Testis (tissue), 3 donors: ENCODE data around the gene EEIG1. TPM values are rescaled to one million over a fixed set of nuclear protein-coding genes. Genes with fewer than 3 reads are reported as not detected.

Experiments used
- DNase-seq: peaks from one replicate; pipeline ENCODE4 v3.0.0-alpha.2; 2019
- H3K27ac ChIP-seq, 2 donors: fragments of 200-600 bp; sonication (generic); one replicate each; pipeline ENCODE4 v1.5.1; 2019
- H3K27me3 ChIP-seq: fragments of 200-600 bp; sonication (generic); one replicate; pipeline ENCODE4 v1.5.1; 2019
- H3K36me3 ChIP-seq: fragments of 200-600 bp; sonication (generic); one replicate; pipeline ENCODE4 v1.5.1; 2017; ENCODE audit warnings: low read depth; ENCODE audit errors: missing control alignments
- H3K4me1 ChIP-seq: fragments of 200-600 bp; sonication (generic); one replicate; pipeline ENCODE4 v1.5.1; 2019
- H3K4me3 ChIP-seq, 2 donors: fragments of 200-600 bp; sonication (generic); one replicate each; pipeline ENCODE4 v1.5.1; 2017 to 2019
- H3K9me3 ChIP-seq: fragments of 200-600 bp; sonication (generic); one replicate; pipeline ENCODE4 v1.5.1; 2017
- POLR2A ChIP-seq: fragments of 450-650 bp; IDR thresholded peaks from one replicate; pipeline ENCODE4 v1.6.1; 2017; ENCODE audit warnings: antibody characterized with exemption, mild to moderate bottlenecking, moderate library complexity
- WGBS, 2 donors: methylation state at CpG; one replicate each; pipeline ENCODE4 v1.1.5; 2018; 5-methylcytosine and 5-hydroxymethylcytosine counted together
- intact Hi-C: fragments of 100-400 bp; cut with DNase I; formaldehyde crosslinking; loops from one replicate; pipeline ENCODE4 v1.15.1; 2023; ENCODE audit warnings: low total_unique reads
- polyA plus RNA-seq: library from polyadenylated mRNA; stranded (reverse); fragments of 350-450 nt; fragmentation: Illumina TruSeq; extraction: RNeasy Lipid Tissue Mini Kit (QIAGEN cat#74804); gene quantifications from one replicate; pipeline ENCODE4 v1.2.3, GENCODE V29; 2014; ENCODE audit warnings: low read depth, low replicate concordance; ENCODE audit not compliant: insufficient read depth
- total RNA-seq, 2 donors: library from RNA; depleted of rRNA; stranded (reverse); fragments of >200 nt; gene quantifications; one replicate each; pipeline ENCODE4 v1.2.3, GENCODE V29; 2016
- TF ChIP-seq, protein P1 (sequence below), 3 experiments: fragments of 450-650 bp in 2 of 3; fragments of 200-600 bp in 1 of 3; sonication (generic) in 1 of 3; IDR thresholded peaks; one replicate each; pipeline ENCODE4 v1.5.1; 2016 to 2019; ENCODE audit warnings: antibody characterized with exemption in 3 of 3, mild to moderate bottlenecking in 2 of 3, moderate library complexity in 1 of 3

Gene EEIG1
- total and polyA plus RNA-seq, 3 donors from 2014 or later, result 75.7 to 129 (median 119) TPM

DNA sequence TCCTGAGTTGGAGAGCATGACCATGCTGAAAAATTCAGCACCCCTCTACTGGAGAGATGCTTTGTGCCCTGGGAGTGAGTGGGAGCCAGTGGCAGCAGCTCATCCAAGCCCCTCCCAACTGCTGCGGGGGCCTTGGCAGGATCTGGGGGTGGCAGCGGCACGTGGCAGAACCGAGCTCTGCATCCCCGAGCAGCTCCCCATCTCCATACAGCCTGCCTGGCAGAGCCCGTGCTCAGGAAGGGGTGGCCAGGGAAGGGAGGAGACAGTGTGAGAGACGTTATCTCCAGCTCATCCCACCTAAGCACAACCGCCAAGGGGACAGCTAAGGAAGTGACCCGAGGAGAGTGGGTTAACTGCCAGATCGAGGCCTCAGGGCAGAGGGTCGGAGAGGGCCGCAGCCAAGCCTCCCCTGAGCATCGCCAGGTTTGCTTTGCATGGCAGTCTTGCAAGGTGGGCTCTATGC lies 25.9 kb downstream of the EEIG1 start:
- no peaks in the 10 kb centered on the region for H3K36me3 ChIP-seq
- intact Hi-C loops, result no loop called here
- H3K27ac ChIP-seq, result peak overlapping the region; percentile 2 to 12
- H3K4me1 ChIP-seq, result peaks cover 51% of the 10 kb centered on the region
- WGBS, 2 donors, result 42 to 56% methylated on average over 6 to 13 of the region's 13 CpGs
- no peaks in the 10 kb centered on the region for H3K9me3 ChIP-seq
- H3K4me3 ChIP-seq, result no peak overlapping the region
- TF ChIP-seq POLR2A, result no peak
- TF ChIP-seq, protein P1, sequence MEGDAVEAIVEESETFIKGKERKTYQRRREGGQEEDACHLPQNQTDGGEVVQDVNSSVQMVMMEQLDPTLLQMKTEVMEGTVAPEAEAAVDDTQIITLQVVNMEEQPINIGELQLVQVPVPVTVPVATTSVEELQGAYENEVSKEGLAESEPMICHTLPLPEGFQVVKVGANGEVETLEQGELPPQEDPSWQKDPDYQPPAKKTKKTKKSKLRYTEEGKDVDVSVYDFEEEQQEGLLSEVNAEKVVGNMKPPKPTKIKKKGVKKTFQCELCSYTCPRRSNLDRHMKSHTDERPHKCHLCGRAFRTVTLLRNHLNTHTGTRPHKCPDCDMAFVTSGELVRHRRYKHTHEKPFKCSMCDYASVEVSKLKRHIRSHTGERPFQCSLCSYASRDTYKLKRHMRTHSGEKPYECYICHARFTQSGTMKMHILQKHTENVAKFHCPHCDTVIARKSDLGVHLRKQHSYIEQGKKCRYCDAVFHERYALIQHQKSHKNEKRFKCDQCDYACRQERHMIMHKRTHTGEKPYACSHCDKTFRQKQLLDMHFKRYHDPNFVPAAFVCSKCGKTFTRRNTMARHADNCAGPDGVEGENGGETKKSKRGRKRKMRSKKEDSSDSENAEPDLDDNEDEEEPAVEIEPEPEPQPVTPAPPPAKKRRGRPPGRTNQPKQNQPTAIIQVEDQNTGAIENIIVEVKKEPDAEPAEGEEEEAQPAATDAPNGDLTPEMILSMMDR (IDR thresholded peaks at IDR 0.05), result no peak
- peak; percentile 64 for DNase-seq
- no peaks in the 10 kb centered on the region for H3K27me3 ChIP-seq

DNA sequence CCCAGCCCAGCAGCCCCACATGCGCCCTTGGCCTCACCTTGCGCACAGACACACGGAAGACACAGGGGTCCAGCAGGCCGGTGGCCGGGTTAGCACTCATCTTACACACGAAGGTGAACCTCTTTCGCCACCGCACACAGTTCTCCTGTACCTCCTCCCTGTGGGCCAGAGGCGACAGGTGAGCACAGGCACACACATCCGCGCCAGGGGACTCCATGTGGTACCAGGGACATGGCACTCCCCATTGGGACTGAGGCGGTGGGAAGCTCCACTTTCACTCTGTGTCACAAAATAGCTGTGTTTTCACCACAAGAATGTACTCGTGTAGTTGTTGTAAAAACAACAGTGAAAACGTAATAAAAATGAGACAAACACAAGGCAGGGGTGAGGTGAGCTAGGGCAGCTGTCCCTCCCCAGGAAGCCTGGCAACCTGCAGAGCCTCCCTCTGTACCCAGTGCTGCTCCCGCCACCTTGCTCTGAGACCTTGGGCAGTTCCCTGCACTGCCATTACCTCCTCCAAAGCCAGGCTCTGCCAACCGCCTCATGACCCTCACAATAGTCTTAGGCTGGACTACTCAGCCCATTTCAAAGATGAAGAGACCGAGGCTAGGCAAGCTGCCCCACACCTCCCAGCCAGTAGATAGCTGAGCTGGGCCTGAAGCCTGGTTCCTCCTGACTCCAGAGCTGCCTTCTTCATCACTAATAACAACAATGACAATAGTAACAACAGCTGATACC lies 26.9 kb downstream of the EEIG1 start:
- H3K27ac ChIP-seq, result peak overlapping the region in 1 of 2 donors; percentile 2
- intact Hi-C loops, result no loop called here
- H3K4me3 ChIP-seq, result no peak overlapping the region
- DNase-seq, result no peak
- TF ChIP-seq, protein P1 (IDR thresholded peaks at IDR 0.05), result no peak
- no peak for TF ChIP-seq POLR2A
- no peaks in the 10 kb centered on the region for H3K27me3 ChIP-seq
- 85% methylated on average over 16 to 17 of the region's 17 CpGs for WGBS, 2 donors
- no peaks in the 10 kb centered on the region for H3K36me3 ChIP-seq
- peaks cover 59% of the 10 kb centered on the region for H3K4me1 ChIP-seq
- no peaks in the 10 kb centered on the region for H3K9me3 ChIP-seq

DNA sequence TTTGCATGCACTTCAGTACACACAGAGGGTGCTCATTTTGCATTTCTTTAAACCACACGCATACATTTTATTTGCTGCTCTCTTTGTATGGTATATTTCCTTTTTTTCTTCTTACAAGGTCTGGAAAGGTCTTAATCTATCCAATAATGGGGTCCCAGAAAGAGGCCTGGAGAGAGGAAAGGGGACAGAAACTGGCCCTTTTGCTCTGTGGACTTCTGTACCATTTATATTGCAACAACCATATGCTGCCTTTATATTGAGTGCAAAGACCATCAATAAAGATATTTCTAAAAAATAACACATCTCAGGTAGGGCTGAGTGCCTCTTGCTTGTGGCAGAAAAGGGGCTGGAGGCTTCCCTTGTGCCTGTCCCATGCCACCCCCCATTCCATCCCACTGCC lies 27.6 kb downstream of the EEIG1 start:
- Histone ChIP-seq H3K9me3 (no peaks in the 10 kb centered on the region), H3K27me3 (no peaks in the 10 kb centered on the region), H3K27ac (no peak overlapping the region), H3K4me1 (peaks cover 67% of the 10 kb centered on the region), H3K36me3 (no peaks in the 10 kb centered on the region), H3K4me3 (no peak overlapping the region)
- intact Hi-C loops, result no loop called here
- TF ChIP-seq, protein P1 (IDR thresholded peaks at IDR 0.05), result no peak
- no peak for TF ChIP-seq POLR2A
- DNase-seq, result no peak
- WGBS, 2 donors, result 92 to 93% methylated on average over 1 of the region's 1 CpG

DNA sequence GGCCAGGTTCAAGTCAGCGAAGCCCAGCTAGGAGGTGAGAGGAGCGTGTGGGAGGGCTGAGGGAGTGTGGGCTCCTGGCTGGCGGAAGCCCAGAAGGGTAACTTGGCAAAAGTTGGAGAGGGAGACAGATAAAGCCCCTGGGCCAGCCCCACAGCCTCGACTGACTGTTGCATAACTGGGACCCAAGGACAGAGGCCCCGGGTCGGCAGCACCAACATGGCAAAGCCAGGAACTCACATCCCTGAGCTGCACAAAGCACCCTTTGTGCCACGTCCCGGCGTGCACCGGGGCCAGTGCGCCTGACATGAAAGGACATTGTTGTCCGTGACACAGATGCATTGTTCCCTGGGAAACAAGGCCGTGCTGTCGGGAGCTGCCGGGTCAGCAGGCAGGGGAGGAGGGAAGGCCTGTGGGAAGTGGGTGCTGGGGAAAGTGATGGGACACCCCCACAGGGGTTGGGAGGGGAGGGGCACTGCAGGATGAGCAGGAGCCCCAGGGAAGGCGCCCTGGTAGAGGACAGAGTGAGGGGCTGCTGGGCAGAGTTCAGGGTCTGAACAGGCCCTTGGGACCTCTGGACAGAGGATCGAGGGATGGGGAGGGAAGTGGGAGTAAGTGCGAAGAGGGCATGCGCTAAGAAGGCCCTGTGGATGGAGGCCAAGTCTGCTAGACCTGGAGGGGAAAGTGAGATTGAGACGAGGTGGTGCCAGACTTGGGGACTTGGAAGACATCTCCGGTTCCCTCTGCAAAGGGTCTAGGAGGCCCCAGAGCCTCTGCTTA lies 30.1 kb downstream of the EEIG1 start:
- peaks cover 75% of the 10 kb centered on the region for H3K4me1 ChIP-seq
- TF ChIP-seq, protein P1 (IDR thresholded peaks at IDR 0.05), result no peak
- no peak for TF ChIP-seq POLR2A
- intact Hi-C loops, result no loop called here
- no peaks in the 10 kb centered on the region for H3K27me3 ChIP-seq
- H3K9me3 ChIP-seq, result no peaks in the 10 kb centered on the region
- H3K4me3 ChIP-seq, result no peak overlapping the region
- H3K36me3 ChIP-seq, result no peaks in the 10 kb centered on the region
- peak overlapping the region; percentile 56 to 77 for H3K27ac ChIP-seq
- WGBS, 2 donors, result 46 to 75% methylated on average over 17 to 21 of the region's 21 CpGs
- peak; percentile 96 for DNase-seq
